RPMI7951 (cell line): ENCODE data around the gene ELL. TPM values are rescaled to one million over a fixed set of nuclear protein-coding genes. Genes with fewer than 3 reads are reported as not detected.

Experiments
- DNase-seq: peaks from one replicate; pipeline ENCODE4 v3.0.0-alpha.2; 2012; ENCODE audit warnings: low read depth
- total RNA-seq: library from RNA; depleted of rRNA; stranded (reverse); fragments of >200 nt; shearing (Covaris generic); gene quantifications from 2 replicates; pipeline ENCODE4 v1.2.3, GENCODE V29; 2014

ELL gene
- total RNA-seq, 1 experiment from 2014 or later, result 7.2 TPM

GRCh38 chr19:18506101-18506930 lies 15.6 kb downstream of the ELL start:
- no peak for DNase-seq

GRCh38 chr19:18504886-18505610 lies 16.8 kb downstream of the ELL start:
- DNase-seq, result no peak

GRCh38 chr19:18503971-18504885 lies 17.6 kb downstream of the ELL start:
- DNase-seq, result no peak

- no peak for DNase-seq
These were observed 18.4 kb downstream of the ELL start for GRCh38 chr19:18503337-18503970.

GRCh38 chr19:18502638-18503294 lies 19.1 kb downstream of the ELL start:
- DNase-seq, result no peak

GRCh38 chr19:18502246-18502637 lies 19.6 kb downstream of the ELL start:
- no peak for DNase-seq

GRCh38 chr19:18501832-18502231 lies 20.0 kb downstream of the ELL start:
- no peak for DNase-seq

- no peak for DNase-seq
These were observed 20.5 kb downstream of the ELL start for GRCh38 chr19:18501351-18501750.

GRCh38 chr19:18500799-18501198 lies 21.1 kb downstream of the ELL start:
- no peak for DNase-seq

GRCh38 chr19:18500376-18500775 lies 21.5 kb downstream of the ELL start:
- no peak for DNase-seq

- DNase-seq, result peak; percentile 24
These were observed 22.7 kb downstream of the ELL start for GRCh38 chr19:18499055-18499775.

GRCh38 chr19:18496980-18497256 lies 25.0 kb downstream of the ELL start:
- no peak for DNase-seq

GRCh38 chr19:18496167-18496979 lies 25.5 kb downstream of the ELL start:
- peak; percentile 69 for DNase-seq

- no peak for DNase-seq
These were observed 26.5 kb downstream of the ELL start for GRCh38 chr19:18495204-18495911.

- DNase-seq, result no peak
These were observed 27.6 kb downstream of the ELL start for GRCh38 chr19:18494267-18494607.

- DNase-seq, result no peak
These were observed 28.2 kb downstream of the ELL start for GRCh38 chr19:18493440-18494266.

GRCh38 chr19:18491995-18492953 lies 29.6 kb downstream of the ELL start:
- DNase-seq, result no peak
